Right renal pelvis (tissue), 4 donors: Measurements from ENCODE around the gene PTMS. TPM values are rescaled to one million over a fixed set of nuclear protein-coding genes. Genes with fewer than 3 reads are reported as not detected.

Experiments
- DNase-seq, 4 donors: peaks; one replicate each; pipeline ENCODE4 v3.0.0-alpha.2; 2013; ENCODE audit warnings: low read depth in 4 of 4, low spot score in 3 of 4, missing footprints in 1 of 4
- polyA plus RNA-seq, 4 donors: library from polyadenylated mRNA; unstranded; fragments of 120-200 nt; gene quantifications; one replicate each; pipeline ENCODE4 v1.2.1, GENCODE V29; 2013; ENCODE audit not compliant: insufficient read length in 4 of 4

PTMS gene
- polyA plus RNA-seq, 4 donors = 540 to 611 (median 577) TPM

- no peak for DNase-seq
These were observed 53.2 kb downstream of the PTMS start for GRCh38 chr12:6819106-6820030.

DNA sequence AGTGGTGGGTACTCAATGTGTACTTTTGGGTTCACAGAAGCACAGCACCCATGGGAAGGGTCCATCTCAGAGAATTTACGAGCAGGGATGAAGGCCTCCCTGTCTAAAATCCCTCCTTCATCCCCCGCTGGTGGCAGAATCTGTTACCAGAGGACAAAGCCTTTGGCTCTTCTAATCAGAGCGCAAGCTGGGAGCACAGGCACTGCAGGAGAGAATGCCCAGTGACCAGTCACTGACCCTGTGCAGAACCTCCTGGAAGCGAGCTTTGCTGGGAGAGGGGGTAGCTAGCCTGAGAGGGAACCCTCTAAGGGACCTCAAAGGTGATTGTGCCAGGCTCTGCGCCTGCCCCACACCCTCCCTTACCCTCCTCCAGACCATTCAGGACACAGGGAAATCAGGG, 54.0 kb downstream of the PTMS start:
- DNase-seq = no peak

Other genes starting within 250 kb of the PTMS start
- gene GAPDH, start 231.8 kb upstream of the PTMS start, polyA plus RNA-seq = 1,000 to 10,000 TPM; 1,811 to 2,323 (median 1,879) TPM
- gene IFFO1, start 210.3 kb upstream of the PTMS start, polyA plus RNA-seq = 10 to 100 TPM; 12.1 to 16.5 (median 14.0) TPM
- 10 to 100 TPM; 22.8 to 26.9 (median 23.9) TPM for gene NOP2, start 198.1 kb upstream of the PTMS start, polyA plus RNA-seq
- gene CHD4, start 159.0 kb upstream of the PTMS start, polyA plus RNA-seq = 100 to 1,000 TPM; 267 to 304 (median 280) TPM
- gene LPAR5, start 130.4 kb upstream of the PTMS start, polyA plus RNA-seq = 1 to 10 TPM; 1.0 to 1.8 (median 1.4) TPM
- 1 to 10 TPM; 4.2 to 6.9 (median 5.6) TPM for gene ACRBP, start 118.9 kb upstream of the PTMS start, polyA plus RNA-seq
- 100 to 1,000 TPM; 117 to 136 (median 120) TPM for gene ING4, start 103.2 kb upstream of the PTMS start, polyA plus RNA-seq
- 10 to 100 TPM; 75.9 to 87.8 (median 84.9) TPM for gene ZNF384, start 77.0 kb upstream of the PTMS start, polyA plus RNA-seq
- gene PIANP, start 65.5 kb upstream of the PTMS start, polyA plus RNA-seq = 10 to 100 TPM; 11.2 to 16.7 (median 11.3) TPM
- gene COPS7A, start 42.3 kb upstream of the PTMS start, polyA plus RNA-seq = 10 to 100 TPM; 66.4 to 74.5 (median 69.6) TPM
- gene MLF2, start 13.2 kb upstream of the PTMS start, polyA plus RNA-seq = 100 to 1,000 TPM; 205 to 257 (median 211) TPM
- 1 to 10 TPM; 1.6 to 1.9 (median 1.7) TPM for gene LAG3, start 6.2 kb downstream of the PTMS start, polyA plus RNA-seq
- 10 to 100 TPM; 29.9 to 33.8 (median 31.2) TPM for gene CD4, start 23.2 kb downstream of the PTMS start, polyA plus RNA-seq
- 10 to 100 TPM; 24.6 to 41.9 (median 29.4) TPM for gene GPR162, start 55.5 kb downstream of the PTMS start, polyA plus RNA-seq
- gene P3H3, start 62.0 kb downstream of the PTMS start, polyA plus RNA-seq = 10 to 100 TPM; 24.5 to 37.1 (median 29.3) TPM
- 1 to 10 TPM; 5.0 to 7.5 (median 5.5) TPM for gene GNB3, start 74.6 kb downstream of the PTMS start, polyA plus RNA-seq
- 10 to 100 TPM; 25.2 to 26.9 (median 25.8) TPM for gene CDCA3, start 84.9 kb downstream of the PTMS start, polyA plus RNA-seq
- gene USP5, start 85.8 kb downstream of the PTMS start, polyA plus RNA-seq = 10 to 100 TPM; 56.5 to 71.2 (median 61.1) TPM
- gene TPI1, start 101.2 kb downstream of the PTMS start, polyA plus RNA-seq = 100 to 1,000 TPM; 570 to 637 (median 589) TPM
- 10 to 100 TPM; 10.1 to 15.0 (median 11.8) TPM for gene SPSB2, start 106.9 kb downstream of the PTMS start, polyA plus RNA-seq
- 10 to 100 TPM; 15.0 to 20.1 (median 17.8) TPM for gene LRRC23, start 138.5 kb downstream of the PTMS start, polyA plus RNA-seq
- 10 to 100 TPM; 12.1 to 15.7 (median 13.0) TPM for gene ENO2, start 148.2 kb downstream of the PTMS start, polyA plus RNA-seq
- gene ATN1, start 161.6 kb downstream of the PTMS start, polyA plus RNA-seq = 100 to 1,000 TPM; 103 to 136 (median 119) TPM
- 10 to 100 TPM in 1 of 4 donors, 1 to 10 TPM in 1, not detected in 2; 3.8 to 10.0 TPM for gene RNU7-1, start 177.5 kb downstream of the PTMS start, polyA plus RNA-seq
- gene C12orf57, start 177.7 kb downstream of the PTMS start, polyA plus RNA-seq = 100 to 1,000 TPM; 124 to 184 (median 147) TPM
- gene PTPN6, start 185.0 kb downstream of the PTMS start, polyA plus RNA-seq = 10 to 100 TPM; 19.1 to 22.4 (median 20.9) TPM
- 100 to 1,000 TPM; 243 to 308 (median 261) TPM for gene PHB2, start 204.3 kb downstream of the PTMS start, polyA plus RNA-seq
- 10 to 100 TPM; 40.1 to 48.4 (median 46.1) TPM for gene EMG1, start 204.6 kb downstream of the PTMS start, polyA plus RNA-seq